Hepatocyte (in vitro differentiated cells): ENCODE measurements around the gene VGLL4.

Experiments used
- CTCF ChIP-seq: fragments of 200-600 bp; sonication (generic); IDR thresholded peaks from 2 replicates; pipeline ENCODE4 v1.5.1; 2016; ENCODE audit warnings: antibody characterized with exemption, mild to moderate bottlenecking; ENCODE audit not compliant: poor library complexity
- EZH2 ChIP-seq: fragments of 200-600 bp; sonication (generic); IDR thresholded peaks from 2 replicates; pipeline ENCODE4 v1.6.1; 2016; ENCODE audit warnings: antibody characterized with exemption, mild to moderate bottlenecking, borderline replicate concordance
- EZH2phosphoT487 ChIP-seq: fragments of 200-600 bp; sonication (generic); IDR thresholded peaks from one replicate; pipeline ENCODE4 v1.6.1; 2018; ENCODE audit warnings: antibody characterized with exemption, mild to moderate bottlenecking, low read depth, moderate library complexity; ENCODE audit not compliant: unreplicated experiment, severe bottlenecking

- TF ChIP-seq EZH2 (no peak), CTCF (no peak), EZH2phosphoT487 (no peak)
Observed at GRCh38 chr3:11626084-11626463, 17.6 kb downstream of the VGLL4 start.
